Stomach (tissue), 9 donors: ENCODE measurements around the gene SPAG16. TPM values are rescaled to one million over a fixed set of nuclear protein-coding genes. Genes with fewer than 3 reads are reported as not detected.
A peak's percentile ranks its signal among the peaks of the same experiment; 100 is the strongest.

ENCODE experiments used
- DNase-seq, 2 donors: peaks; one replicate each; pipeline versions ENCODE4 v3.0.0 to v3.0.0-alpha.2; 2013 to 2019
- H3K27ac ChIP-seq, 5 donors: fragments of 200-600 bp in 4 of 5; sonication (generic) in 4 of 5; one replicate each; pipeline ENCODE4 v1.5.1; 2013 to 2019; ENCODE audit warnings: mild to moderate bottlenecking in 1 of 5, moderate library complexity in 1 of 5
- H3K27me3 ChIP-seq, 3 donors: fragments of 200-600 bp; sonication (generic); one replicate each; pipeline ENCODE4 v1.5.1; 2017 to 2019; ENCODE audit warnings: mixed run types in 1 of 3
- H3K36me3 ChIP-seq, 4 donors: fragments of 200-600 bp; sonication (generic); 1 replicate in 3 of 4; 2 replicates in 1 of 4; pipeline ENCODE4 v1.5.1; 2016 to 2019
- H3K4me1 ChIP-seq, 4 donors: fragments of 200-600 bp; sonication (generic); one replicate each; pipeline ENCODE4 v1.5.1; 2016 to 2019
- H3K4me3 ChIP-seq, 4 donors: fragments of 200-600 bp; sonication (generic) in 3 of 4; one replicate each; pipeline ENCODE4 v1.5.1; 2016 to 2019; ENCODE audit warnings: mild to moderate bottlenecking in 1 of 4
- H3K9me3 ChIP-seq, 4 donors: fragments of 200-600 bp; sonication (generic); one replicate each; pipeline ENCODE4 v1.5.1; 2016 to 2019
- EP300 ChIP-seq: sonication (generic); formaldehyde crosslinking; IDR thresholded peaks from one replicate; pipeline ENCODE4 v1.6.1; 2017; ENCODE audit warnings: antibody characterized with exemption
- POLR2A ChIP-seq, 4 donors: fragments of 450-650 bp; IDR thresholded peaks; one replicate each; pipeline ENCODE4 v1.6.1; 2016; ENCODE audit warnings: antibody characterized with exemption in 4 of 4, control low read depth in 2 of 4, mild to moderate bottlenecking in 1 of 4, moderate library complexity in 1 of 4
- POLR2AphosphoS5 ChIP-seq, 3 donors: sonication (generic); formaldehyde crosslinking; IDR thresholded peaks; one replicate each; pipeline ENCODE4 v1.6.1; 2016; ENCODE audit warnings: antibody characterized with exemption in 3 of 3
- WGBS, 5 donors: extraction: QIAGEN DNeasy Blood & Tissue Kit in 3 of 5; methylation state at CpG; one replicate each; pipeline versions ENCODE4 v1.1.5 to v1.1.7; 2013 to 2018; 5-methylcytosine and 5-hydroxymethylcytosine counted together
- intact Hi-C: fragments of 100-400 bp; cut with DNase I; formaldehyde crosslinking; loops from one replicate; pipeline ENCODE4 v1.15.1; 2023; ENCODE audit warnings: low total_unique reads
- polyA plus RNA-seq, 3 donors: library from polyadenylated mRNA; stranded (reverse); fragments of 200-250 nt; gene quantifications; one replicate each; pipeline ENCODE4 v1.2.3, GENCODE V29; 2013
- total RNA-seq, 5 donors: library from RNA; depleted of rRNA; stranded (reverse); fragments of >200 nt; gene quantifications; one replicate each; pipeline versions ENCODE4 v1.1.0 to v1.2.3, GENCODE V29; 2014 to 2016
- TF ChIP-seq, protein P1 (sequence below), 7 experiments: fragments of 450-650 bp in 4 of 7; fragments of 200-600 bp in 3 of 7; sonication (generic) in 3 of 7; IDR thresholded peaks; one replicate each; pipeline ENCODE4 v1.5.1; 2016 to 2019; ENCODE audit warnings: antibody characterized with exemption in 7 of 7, control low read depth in 2 of 7, mild to moderate bottlenecking in 1 of 7
- donor health status: healthy with polysubstance abuse.
- donor health status: Bipolar disorder and iron deficiency.
- donor health status: healthy.

The SPAG16 gene
- total and polyA plus RNA-seq, 8 donors, result 16.0 to 137 (median 34.4) TPM

DNA sequence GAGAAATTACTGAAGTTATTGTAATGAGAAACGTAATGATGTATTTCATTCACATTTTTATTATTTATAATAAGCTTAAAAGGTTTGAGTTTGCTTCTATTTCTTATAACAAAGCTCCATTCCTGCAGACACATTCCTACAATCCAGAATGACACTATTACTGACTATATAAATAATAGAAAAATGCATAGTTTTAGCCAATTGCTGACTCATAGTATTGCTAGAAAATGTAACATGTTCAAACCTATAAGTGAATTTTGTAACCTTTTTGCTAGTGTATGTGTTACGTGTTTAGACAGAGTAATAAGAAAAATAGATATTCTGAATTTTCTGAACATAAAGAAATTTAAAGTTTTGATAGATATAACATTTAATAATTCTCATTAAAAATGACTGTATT is 1117.3 kb downstream of the SPAG16 start:
- Histone ChIP-seq H3K36me3 (no peaks in the 10 kb centered on the region), H3K27me3 (no peaks in the 10 kb centered on the region), H3K4me1 (no peaks in the 10 kb centered on the region), H3K4me3 (no peak overlapping the region), H3K27ac (no peak overlapping the region), H3K9me3 (no peaks in the 10 kb centered on the region)
- intact Hi-C loops, result no loop called here
- TF ChIP-seq POLR2A (IDR thresholded peaks at IDR 0.05) (no peak), EP300 (no peak), POLR2AphosphoS5 (IDR thresholded peaks at IDR 0.05) (no peak)
- TF ChIP-seq, protein P1, sequence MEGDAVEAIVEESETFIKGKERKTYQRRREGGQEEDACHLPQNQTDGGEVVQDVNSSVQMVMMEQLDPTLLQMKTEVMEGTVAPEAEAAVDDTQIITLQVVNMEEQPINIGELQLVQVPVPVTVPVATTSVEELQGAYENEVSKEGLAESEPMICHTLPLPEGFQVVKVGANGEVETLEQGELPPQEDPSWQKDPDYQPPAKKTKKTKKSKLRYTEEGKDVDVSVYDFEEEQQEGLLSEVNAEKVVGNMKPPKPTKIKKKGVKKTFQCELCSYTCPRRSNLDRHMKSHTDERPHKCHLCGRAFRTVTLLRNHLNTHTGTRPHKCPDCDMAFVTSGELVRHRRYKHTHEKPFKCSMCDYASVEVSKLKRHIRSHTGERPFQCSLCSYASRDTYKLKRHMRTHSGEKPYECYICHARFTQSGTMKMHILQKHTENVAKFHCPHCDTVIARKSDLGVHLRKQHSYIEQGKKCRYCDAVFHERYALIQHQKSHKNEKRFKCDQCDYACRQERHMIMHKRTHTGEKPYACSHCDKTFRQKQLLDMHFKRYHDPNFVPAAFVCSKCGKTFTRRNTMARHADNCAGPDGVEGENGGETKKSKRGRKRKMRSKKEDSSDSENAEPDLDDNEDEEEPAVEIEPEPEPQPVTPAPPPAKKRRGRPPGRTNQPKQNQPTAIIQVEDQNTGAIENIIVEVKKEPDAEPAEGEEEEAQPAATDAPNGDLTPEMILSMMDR (IDR thresholded peaks at IDR 0.05), result no peak
- no peak for DNase-seq
- 57 to 71% (median 65%) methylated on average over 2 of the region's 2 CpGs for WGBS, 5 donors

- Histone ChIP-seq H3K27me3 (no peaks in the 10 kb centered on the region), H3K9me3 (no peaks in the 10 kb centered on the region), H3K27ac (no peak overlapping the region), H3K4me3 (no peak overlapping the region), H3K4me1 (no peaks in the 10 kb centered on the region), H3K36me3 (no peaks in the 10 kb centered on the region)
- no peak for TF ChIP-seq POLR2A (IDR thresholded peaks at IDR 0.05)
- no peak for TF ChIP-seq EP300
- TF ChIP-seq, protein P1 (IDR thresholded peaks at IDR 0.05), result no peak
- TF ChIP-seq POLR2AphosphoS5 (IDR thresholded peaks at IDR 0.05), result no peak
- 33 to 58% (median 47%) methylated on average over 13 of the region's 13 CpGs for WGBS, 5 donors
- intact Hi-C loops, result no loop called here
- no peak for DNase-seq
Observed at GRCh38 chr2:214410128-214410775, 1126.0 kb downstream of the SPAG16 start.

- WGBS, 5 donors, result 14 to 17% (median 16%) methylated on average over 19 of the region's 19 CpGs
- DNase-seq, result peak; percentile 37 to 93
- intact Hi-C loops, result no loop called here
Observed at GRCh38 chr2:214410918-214411554, 1126.8 kb downstream of the SPAG16 start, which contains the start of gene VWC2L. VWC2L (plus strand) TSS chr2:214411054; CDS start chr2:214414194, 3,140 bp downstream.

GRCh38 chr2:214412679-214413078 is 1128.4 kb downstream of the SPAG16 start:
- no peak overlapping the region for H3K4me3 ChIP-seq
- 65 to 87% (median 75%) methylated on average over 1 of the region's 1 CpG for WGBS, 5 donors
- no peak overlapping the region for H3K27ac ChIP-seq
- H3K36me3 ChIP-seq, result no peaks in the 10 kb centered on the region
- no peak for DNase-seq
- no peaks in the 10 kb centered on the region for H3K27me3 ChIP-seq
- intact Hi-C loops, result no loop called here
- H3K4me1 ChIP-seq, result no peaks in the 10 kb centered on the region
- TF ChIP-seq POLR2A (IDR thresholded peaks at IDR 0.05), result no peak
- no peak for TF ChIP-seq POLR2AphosphoS5 (IDR thresholded peaks at IDR 0.05)
- no peaks in the 10 kb centered on the region for H3K9me3 ChIP-seq

More at GRCh38 chr2:214410918-214411554, 1126.8 kb downstream of the SPAG16 start, which contains the start of gene VWC2L:
- no peaks in the 10 kb centered on the region for H3K27me3 ChIP-seq
- no peak for TF ChIP-seq EP300
- TF ChIP-seq, protein P1 (IDR thresholded peaks at IDR 0.05), result no peak
- no peak for TF ChIP-seq POLR2AphosphoS5 (IDR thresholded peaks at IDR 0.05)
- no peak for TF ChIP-seq POLR2A (IDR thresholded peaks at IDR 0.05)
- H3K4me3 ChIP-seq, result no peak within 1 kb of the TSS
- H3K36me3 ChIP-seq, result no peaks in the 10 kb centered on the region
- H3K4me1 ChIP-seq, result no peaks in the 10 kb centered on the region
- no peaks in the 10 kb centered on the region for H3K9me3 ChIP-seq
- H3K27ac ChIP-seq, result no peak within 1 kb of the TSS

DNA sequence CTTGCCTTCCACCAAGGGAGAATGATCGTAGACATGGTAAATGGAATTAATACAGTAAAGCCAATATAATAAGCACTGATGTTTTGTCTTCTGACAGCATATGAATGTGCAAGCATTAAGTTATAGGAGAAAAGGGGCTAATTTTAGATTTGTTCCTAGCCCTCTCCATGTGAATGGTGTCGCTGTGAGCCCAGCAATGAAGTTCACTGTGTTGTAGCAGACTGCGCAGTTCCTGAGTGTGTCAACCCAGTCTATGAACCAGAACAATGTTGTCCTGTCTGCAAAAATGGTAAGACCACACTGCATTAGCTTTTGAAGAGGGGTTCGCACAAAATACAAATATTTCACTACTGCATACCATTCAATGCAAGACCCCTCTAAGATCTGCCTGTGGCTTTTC is 1152.2 kb downstream of the SPAG16 start:
- Histone ChIP-seq H3K27me3 (no peaks in the 10 kb centered on the region), H3K36me3 (no peaks in the 10 kb centered on the region), H3K9me3 (no peaks in the 10 kb centered on the region), H3K27ac (no peak overlapping the region), H3K4me1 (no peaks in the 10 kb centered on the region), H3K4me3 (no peak overlapping the region)
- no peak for DNase-seq
- 87 to 98% (median 92%) methylated on average over 4 of the region's 4 CpGs for WGBS, 5 donors
- intact Hi-C loops, result no loop called here
- TF ChIP-seq POLR2AphosphoS5 (IDR thresholded peaks at IDR 0.05), result no peak
- no peak for TF ChIP-seq POLR2A (IDR thresholded peaks at IDR 0.05)
- no peak for TF ChIP-seq EP300
- TF ChIP-seq, protein P1 (IDR thresholded peaks at IDR 0.05), result no peak
